NCI-H226 (cell line): ENCODE measurements around the gene ANO8.
"Not testable (repeated sequence)": the region's sequence is repeated elsewhere in the genome, so short reads cannot be mapped to it uniquely, and the experiment has no call there.

Experiments used
- DNase-seq: peaks from one replicate; pipeline ENCODE4 v3.0.0-alpha.2; 2015

ANO8 gene

DNA sequence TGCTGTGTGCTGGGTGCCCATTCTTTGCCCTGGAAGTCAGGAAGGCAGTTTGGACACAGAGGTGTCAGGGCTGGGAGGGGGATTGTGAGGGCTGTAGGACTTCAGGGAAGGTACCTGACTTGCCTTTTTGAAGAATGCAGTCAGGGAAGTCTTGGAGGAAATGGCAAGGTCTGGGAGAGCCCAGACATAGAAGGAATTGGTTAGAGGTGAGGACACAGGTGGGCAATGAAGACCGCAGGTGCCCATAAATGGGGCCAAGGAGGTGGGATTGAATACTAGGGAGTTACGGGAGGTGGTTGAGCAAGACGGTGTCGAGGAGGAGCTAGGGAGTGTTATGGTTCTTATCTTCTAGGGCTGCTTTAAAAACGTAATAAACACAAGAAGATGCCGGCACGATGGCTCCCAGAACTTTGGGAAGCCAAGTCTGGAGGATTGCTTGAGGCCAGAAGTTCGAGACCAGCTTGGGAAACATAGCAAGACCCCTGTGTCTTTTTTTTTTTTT lies 26.7 kb downstream of the ANO8 start:
- DNase-seq: no peak

DNA sequence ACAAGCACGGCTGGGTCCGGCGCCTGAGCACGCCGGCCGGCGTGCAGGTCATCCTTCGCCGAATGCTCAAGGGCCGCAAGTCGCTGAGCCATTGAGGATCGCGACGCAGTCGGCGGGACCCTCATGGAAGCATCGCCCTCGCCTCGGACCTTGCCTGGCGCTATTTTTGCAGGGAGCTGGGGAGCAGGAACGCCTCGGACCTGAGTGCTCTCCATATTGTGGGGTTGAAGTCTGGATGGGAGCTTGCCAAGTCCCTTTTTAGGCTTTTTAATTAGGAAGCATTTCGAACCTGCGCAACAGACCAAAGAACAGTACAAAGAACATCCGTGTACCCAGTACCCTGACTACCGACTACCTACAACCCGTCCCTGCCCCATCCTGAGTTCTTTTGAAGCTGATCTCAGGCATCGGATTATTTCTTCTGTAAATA lies 28.4 kb downstream of the ANO8 start:
- no peak for DNase-seq

- peak; percentile 99 for DNase-seq
Measured at GRCh38 chr19:17305517-17306284, 29.0 kb downstream of the ANO8 start, which contains the start of gene MRPL34. TSS of gene MRPL34 (plus strand) at chr19:17305872. CDS start at chr19:17305893, 21 bp downstream.

DNA sequence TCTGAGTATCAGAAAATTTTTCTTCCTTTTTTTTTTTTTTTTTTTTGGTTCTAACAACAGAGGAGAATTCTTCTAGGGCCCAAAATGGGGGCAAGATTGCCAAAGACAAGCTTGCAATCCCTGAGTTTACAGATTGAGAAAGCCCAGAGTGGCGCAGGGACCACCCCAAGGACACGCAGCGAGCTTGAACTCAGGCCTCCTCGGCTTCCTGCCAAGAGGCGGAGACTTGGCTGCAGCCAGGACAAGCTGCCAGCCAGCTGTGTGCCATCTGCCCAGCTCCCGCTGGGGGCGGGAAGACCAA lies 29.5 kb downstream of the ANO8 start:
- DNase-seq: no peak

GRCh38 chr19:17304386-17305215 lies 30.1 kb downstream of the ANO8 start:
- no peak for DNase-seq

DNA sequence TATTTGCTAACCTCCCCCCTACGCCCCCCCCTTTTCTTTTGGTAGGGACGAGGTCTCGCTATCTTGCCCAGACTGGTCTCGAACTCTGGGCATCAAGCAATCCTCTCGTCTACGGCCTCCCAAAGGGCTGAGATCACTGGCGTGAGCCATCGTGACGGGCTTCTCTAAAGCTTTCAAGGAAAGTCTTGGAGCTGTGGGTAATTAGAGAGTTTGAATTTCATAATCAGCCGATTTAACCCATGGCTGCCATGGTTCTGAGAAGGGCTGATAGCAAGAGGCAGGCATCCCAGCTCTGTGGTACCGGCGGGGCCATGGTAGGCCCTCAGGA lies 30.8 kb downstream of the ANO8 start:
- DNase-seq: no peak

DNA sequence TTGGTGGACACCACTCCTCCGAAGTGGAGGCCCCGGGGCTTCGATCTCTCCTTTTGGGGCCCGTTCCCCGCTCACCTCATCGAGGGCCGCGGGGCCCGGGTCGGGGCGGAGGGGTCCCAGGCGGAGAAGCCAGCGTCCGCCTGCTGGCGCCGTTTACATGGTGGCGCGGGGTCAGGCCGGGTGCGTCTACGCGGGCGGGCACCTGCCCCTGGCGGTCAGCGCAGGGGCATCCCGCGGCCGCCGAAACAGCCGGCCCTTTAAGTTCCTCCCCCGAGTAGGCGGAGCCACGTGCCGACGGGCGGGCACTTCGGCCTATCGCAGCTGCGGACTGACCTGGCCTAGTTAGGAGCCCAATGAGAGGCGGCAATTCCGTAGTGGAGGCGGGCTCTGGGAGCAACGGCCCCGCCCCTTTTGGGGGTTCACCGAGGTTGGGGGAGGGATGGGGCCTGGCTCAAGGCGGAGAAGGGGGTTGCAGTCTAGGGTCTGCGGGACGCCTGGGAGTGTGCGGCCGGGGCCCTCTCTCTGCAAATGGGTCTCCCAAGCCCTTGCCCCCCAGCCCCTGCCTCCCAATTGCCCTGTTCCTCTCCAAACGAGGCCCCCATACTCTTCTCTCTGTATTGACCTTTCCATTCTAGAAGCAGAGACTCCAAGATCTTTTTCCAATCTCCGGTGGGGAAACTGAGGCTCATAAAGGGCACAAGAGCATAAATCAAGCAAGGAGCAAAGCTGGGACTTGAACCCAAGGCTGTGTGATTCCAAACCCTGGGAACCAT lies 31.3 kb downstream of the ANO8 start, which contains the start of gene ABHD8:
ABHD8 (minus strand) TSS at position 259 of the 773 bp plus-strand sequence. CDS start 1,809 bp downstream, outside the sequence.
- DNase-seq: peak; percentile 83

DNA sequence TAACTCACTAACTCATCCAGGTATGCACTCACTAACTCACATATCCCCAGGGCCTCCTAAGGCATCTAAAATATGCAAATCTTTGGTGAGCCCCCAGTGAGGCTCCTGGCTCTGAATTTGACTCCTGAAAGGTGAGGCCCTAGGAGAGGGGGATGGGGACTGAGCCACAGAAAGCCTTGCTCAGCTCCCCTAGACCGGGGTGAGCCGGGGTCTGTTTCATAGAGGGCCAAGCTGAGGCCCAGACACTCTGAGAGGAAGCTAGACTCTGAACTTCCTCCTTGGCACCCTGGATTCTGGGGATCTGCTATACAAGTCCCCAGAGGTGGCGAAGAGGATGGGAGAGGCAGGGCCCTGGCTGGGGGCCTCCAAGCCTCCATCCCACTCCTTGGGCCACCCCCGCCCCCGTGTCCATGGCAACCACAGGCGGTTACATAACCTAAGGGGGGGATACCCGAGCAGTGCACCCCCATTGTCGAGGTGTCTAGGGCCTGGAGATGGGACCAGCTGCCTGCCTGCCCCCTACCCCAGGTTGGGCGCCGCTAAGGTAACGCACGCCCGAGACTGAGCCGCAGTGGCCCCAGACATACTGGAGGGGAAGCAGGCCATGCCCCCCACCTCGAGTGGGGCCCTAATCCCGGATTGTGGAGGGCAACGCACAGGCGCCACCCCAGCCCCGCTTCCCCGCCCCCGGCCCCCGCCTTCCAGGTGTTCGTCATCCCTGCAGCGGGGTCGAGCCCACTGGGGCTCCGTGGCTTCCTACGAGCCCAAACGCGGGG lies 32.1 kb downstream of the ANO8 start:
- DNase-seq: no peak

- DNase-seq: no peak
Measured at GRCh38 chr19:17300992-17301619, 33.5 kb downstream of the ANO8 start.

DNA sequence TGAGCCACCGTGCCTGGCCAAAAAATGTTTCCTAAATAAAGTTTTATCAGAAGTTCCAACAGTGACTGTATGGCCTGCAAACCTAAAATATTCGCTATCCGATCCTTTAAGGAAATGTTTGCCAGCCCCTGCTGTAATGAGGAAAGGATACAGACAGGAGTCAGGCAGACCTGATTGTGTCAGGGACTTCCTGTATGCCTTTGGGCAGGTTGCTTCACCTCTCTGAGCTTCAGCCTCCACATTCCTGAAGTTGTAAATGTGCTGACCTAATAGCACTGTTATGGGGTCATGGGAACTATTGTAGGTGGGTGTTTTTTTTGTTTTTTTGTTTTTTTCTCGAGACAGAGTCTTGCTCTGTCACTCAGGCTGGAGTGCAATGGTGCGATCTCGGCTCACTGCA lies 37.7 kb downstream of the ANO8 start:
- DNase-seq: peak; percentile 87

- DNase-seq: peak; percentile 56
Measured at GRCh38 chr19:17296273-17296672, 38.4 kb downstream of the ANO8 start.

DNA sequence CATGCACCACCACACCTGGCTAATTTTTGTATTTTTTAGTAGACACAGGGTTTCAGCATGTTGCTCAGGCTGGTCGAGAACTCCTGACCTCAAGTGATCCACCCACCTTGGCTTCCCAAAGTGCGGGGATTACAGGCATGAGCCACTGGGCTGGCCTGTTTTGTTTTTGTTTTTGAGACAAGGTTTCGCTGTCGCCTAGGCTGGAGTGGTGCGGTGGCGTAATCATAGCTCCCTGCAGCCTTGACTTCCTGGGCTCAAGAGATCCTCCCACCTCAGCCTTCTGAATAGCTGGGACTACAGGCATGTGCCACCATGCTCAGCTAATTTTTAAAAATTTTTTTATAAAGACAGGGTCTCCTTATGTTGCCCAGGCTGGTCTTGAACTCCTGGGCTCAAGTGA lies 39.1 kb downstream of the ANO8 start:
- not testable (repeated sequence) for DNase-seq

DNA sequence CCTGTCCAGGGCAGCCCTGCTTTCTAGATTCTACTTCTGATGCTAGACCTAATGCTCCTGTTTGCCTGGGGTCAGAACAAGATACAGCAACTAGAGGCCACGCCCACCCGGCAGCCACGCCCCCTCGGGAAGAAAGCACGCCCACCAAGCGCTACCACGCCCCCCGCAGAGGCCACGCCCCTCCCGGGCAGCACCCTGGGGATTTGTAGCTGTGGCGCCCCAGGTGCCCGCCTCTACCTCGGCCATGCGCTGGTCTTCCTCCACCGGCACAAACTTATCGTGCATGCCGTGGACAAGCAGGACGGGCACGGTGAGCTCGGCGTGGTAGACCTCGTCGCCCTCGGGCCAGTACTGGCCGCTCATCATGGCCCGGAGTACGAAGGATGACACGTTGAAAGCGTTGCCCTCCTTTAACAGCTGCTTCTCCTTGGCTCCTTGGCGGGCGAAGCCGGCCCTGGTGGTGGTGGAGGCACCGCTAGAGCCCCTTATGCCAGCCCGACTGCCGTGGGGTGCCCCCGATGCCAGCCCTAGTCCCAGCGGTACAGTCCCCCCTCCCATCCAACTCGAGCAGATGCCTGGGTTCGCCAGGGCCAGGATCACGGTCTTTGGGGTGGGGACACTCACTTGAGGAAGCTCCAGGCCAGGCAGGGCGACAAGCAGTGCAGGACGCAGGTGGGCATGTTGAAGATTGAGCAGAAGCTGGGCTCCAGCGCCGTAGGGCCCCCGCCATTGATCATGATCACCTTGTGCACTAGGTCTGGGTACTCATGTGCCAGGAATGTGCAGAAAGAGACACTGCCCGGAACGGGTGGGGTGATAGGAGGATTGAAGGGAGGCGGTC lies 40.4 kb downstream of the ANO8 start:
- DNase-seq: no peak

DNA sequence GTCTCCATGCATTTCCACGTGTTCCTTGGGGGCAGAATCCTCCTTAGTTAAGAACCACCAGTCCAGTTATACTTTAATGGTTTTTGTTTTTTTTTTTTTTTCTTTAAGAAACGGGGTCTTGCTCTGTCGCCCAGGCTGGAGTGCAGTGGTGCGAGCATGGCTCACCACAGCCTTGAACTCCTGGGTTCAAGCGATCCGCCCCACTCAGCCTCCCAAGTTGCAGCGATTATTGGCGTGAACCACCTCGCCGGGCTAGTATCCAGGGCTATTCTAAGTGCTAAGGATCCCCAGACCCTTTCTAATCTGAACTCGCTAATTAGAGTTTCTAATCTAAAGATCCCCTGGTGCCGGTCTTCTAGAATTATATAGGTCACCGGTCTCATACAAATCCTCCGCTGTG lies 41.0 kb downstream of the ANO8 start:
- no peak for DNase-seq

DNA sequence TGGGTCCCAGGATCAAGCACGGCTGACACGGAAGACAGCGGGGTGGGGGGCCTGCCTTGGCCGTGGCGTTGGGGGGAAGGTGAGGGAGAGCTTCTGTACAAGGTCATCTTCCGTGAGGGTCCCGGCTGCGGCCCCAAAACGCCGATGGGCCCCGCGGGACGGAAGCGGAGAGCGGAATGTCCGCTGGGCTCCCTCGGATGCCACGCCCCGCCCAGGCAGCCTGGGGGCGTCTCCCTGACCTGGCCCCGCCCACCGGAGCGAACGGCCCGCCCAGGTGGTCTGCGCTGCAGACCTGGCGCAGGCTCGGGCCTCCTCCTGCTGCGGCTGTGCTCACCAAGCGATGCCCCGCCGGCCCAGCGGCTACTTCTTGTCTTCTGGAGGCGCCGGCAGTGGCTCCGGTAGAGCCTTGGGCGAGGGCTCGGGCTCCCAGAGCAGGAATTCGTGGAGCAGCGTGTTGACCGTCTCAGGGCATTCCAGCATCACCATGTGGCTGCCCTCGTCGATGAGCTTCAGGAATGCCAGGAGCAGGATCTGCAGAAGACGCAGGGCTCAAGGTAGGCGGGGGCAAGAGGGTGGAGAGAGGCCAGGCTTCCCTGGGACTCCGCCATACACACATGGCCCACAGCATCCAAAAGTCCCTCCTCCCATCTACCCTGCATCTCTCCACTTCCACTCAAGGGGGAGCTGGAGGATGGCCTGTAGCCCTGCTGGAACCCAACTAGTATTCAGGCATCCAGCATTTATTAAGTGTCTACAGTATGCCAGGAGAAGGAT lies 42.2 kb downstream of the ANO8 start:
- peak; percentile 84 for DNase-seq

GRCh38 chr19:17289489-17289888 lies 45.2 kb downstream of the ANO8 start:
- DNase-seq: no peak

DNA sequence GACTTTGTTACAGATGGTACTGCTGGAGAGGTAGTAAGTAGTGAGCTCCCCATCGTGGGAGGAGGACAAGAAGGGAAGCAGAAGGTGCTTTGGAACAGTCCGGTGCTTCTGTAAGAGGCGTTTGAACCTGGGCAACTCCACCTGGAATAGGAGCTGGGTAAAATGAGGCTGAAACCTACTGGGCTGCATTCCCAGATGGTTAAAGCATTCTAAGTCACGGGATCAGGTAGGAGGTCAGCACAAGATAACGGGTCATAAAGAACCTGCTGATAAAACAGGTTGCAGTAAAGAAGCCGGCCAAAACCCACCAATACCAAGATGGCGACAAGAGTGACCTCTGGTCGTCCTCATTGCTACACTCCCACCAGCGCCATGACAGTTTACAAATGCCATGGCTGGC lies 47.9 kb downstream of the ANO8 start:
- DNase-seq: no peak

DNA sequence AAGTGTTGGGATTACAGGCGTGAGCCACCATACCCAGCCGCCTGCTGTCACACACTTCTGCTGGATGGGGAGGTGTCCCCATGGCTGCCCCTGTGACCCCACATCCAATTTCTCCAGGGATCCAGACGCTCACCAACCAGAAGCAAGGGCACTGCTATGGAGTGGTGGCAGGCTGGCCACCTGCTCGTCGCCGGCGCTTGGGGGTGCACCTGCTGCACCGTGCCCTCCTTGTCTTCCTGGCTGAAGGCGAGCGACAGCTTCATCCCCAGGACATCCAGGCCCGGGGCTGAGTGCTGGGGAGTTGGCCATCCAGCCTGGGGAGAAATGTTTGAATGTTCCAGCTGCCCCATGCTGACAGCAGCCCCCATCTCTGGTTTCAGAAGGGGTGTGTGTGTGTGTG lies 48.4 kb downstream of the ANO8 start:
- DNase-seq: no peak

DNA sequence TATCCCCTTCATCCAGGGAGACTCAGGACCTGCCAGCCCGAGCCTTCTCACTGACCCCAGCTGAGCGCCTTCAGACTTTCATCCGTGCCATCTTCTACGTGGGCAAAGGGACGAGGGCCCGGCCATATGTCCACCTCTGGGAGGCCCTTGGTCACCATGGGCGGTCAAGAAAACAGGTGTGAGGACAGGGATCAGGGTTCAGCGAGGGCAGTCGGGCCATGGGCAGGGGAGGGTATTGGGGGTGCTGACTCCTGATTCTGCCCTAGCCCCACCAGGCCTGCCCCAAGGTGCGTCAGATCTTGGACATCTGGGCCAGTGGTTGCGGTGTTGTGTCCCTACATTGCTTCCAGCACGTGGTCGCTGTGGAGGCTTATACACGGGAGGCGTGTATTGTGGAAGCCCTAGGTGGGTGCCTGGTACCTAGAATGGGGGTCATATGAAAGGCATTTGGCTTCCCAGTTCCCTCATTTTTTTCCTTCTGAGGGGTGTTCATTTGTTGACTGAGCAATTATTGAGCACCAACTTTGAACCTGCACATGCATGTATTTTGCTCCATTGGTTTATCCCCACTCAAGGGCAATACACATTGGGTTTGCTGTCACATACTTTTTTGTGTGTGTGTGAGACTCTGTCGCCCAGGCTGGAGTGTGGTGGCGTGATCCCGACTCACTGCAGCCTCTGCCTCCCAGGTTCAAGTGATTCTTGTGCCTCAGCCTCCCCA lies 49.1 kb downstream of the ANO8 start:
- DNase-seq: no peak
